ENCODE data around the gene NR1D1.

NR1D1 gene

DNA sequence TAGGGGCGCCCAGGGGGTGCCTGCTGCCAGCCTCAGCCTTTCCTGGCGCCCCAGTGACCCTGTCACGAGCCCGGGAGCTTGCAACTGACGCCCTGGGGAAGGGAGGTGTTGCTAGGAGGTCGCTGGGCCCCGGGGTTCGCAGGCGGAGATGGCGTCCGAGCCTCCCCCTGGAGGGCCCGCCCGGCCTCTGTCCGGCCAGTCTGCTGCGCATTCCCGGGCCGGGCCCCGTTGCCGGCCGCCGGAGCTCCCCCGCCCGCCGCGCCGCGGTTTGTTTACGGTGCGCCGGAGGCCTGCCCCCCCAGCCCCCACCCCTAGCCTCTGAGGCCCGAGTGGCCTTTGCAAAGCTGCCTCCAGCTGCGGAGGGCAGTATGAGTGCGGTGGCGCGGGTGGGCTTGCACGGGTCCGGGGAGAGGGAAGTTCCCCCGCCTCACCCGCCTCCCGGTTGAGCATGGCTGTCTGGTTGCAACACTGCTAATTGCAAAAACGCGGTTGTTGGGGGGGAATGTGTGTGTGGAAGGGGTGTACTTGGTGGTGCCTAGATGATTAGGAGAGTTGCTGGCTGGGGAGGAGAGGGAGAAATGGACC is 37.1 kb downstream of the NR1D1 start:
- H3K9me3 ChIP-seq (replicated peaks; ENCODE audit: insufficient read depth, low read length), result no peaks in the 10 kb centered on the region
- peak overlapping the region; percentile 98 for H3K4me3 ChIP-seq (ENCODE audit: low read length)

DNA sequence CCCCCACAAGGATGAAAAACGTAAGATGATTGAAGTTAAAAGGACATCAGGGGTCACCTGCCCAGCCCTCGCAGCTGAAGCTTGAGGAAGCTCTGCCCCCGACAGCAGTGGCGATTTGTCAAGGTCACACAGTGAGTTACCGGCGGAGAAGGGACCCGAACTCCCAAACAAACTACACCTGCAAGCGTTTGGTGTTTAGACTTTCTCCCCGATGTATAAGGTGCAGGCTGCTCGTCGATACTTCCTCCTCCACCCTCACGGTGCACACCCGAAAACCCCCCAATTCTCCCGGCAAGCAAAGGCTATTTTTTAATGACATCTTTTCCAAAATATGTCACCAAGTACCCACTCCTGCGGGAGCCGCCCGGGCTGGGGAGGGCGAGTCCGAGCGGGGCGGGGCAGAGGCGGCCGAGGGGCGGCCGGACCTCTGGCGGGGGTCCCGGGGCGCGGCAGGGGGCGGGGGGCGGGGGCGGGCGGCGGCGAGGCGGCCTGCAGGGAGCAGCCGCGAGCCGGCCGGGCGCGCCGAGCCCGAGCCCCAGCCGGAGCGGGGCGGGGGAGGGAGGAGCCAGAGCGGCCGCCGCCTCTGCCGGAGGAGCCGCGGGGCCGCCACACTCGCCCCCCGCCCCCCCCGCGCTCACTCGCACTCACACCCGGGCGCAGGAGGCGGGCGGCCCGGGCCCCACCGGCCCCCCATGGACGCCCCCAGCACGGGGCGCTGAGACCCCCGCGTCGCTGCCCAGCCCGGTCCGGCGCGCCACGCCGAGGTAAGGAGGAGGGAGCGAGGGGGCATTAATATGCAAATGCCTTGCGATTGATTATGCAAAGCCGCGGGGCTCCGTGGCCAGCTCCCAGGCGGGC is 37.8 kb downstream of the NR1D1 start, which contains the start of gene THRA:
TSS of gene THRA (plus strand) at position 637 of the 858 bp plus-strand sequence. CDS start 11,524 bp downstream, outside the sequence.
- Histone ChIP-seq H3K9me2 (replicated peaks; ENCODE audit: insufficient read depth, low read length) (no peaks in the 10 kb centered on the region), H3K4me3 (ENCODE audit: low read length) (peak within 1 kb of the TSS; percentile 98), H3K9me3 (replicated peaks; ENCODE audit: insufficient read depth, low read length) (no peaks in the 10 kb centered on the region), H3F3A (ENCODE audit: insufficient read depth, low read length) (no peaks in the 10 kb centered on the region), H3K36me3 (replicated peaks; ENCODE audit: insufficient read depth, low read length) (no peaks in the 10 kb centered on the region), H3K9ac (ENCODE audit: low read length) (peak within 1 kb of the TSS; percentile 63; the same call in 1 of the 2 replicates), H3K79me2 (ENCODE audit: low read length) (no peaks in the 10 kb centered on the region), H2AFZ (ENCODE audit: low read length) (peak within 1 kb of the TSS; percentile 97), H3K27me3 (replicated peaks; ENCODE audit: insufficient read depth, low read length) (peaks cover 31% of the 10 kb centered on the region), H3K4me1 (ENCODE audit: low read length) (peaks cover 6% of the 10 kb centered on the region), H4K20me1 (ENCODE audit: insufficient read depth, low read length) (no peaks in the 10 kb centered on the region), H3K4me2 (ENCODE audit: low read depth, low read length) (peak within 1 kb of the TSS; percentile 86), H3K27ac (ENCODE audit: low read length) (no peak within 1 kb of the TSS)
- peak; percentile 72 for DNase-seq
- TF ChIP-seq EZH2 (optimal IDR thresholded peaks at IDR 0.05; ENCODE audit: low read depth, low read length) (no peak), CTCF (IDR thresholded peaks at IDR 0.05; ENCODE audit: low read length) (no peak), EZH2phosphoT487 (IDR thresholded peaks at IDR 0.05; ENCODE audit: low read length) (no peak)

More for the DNA sequence above, 37.1 kb downstream of the NR1D1 start:
- Histone ChIP-seq H3K4me2 (ENCODE audit: low read depth, low read length) (peak overlapping the region; percentile 65), H3K27ac (ENCODE audit: low read length) (no peak overlapping the region), H4K20me1 (ENCODE audit: insufficient read depth, low read length) (no peaks in the 10 kb centered on the region), H3K79me2 (ENCODE audit: low read length) (no peaks in the 10 kb centered on the region), H3K27me3 (replicated peaks; ENCODE audit: insufficient read depth, low read length) (peaks cover 24% of the 10 kb centered on the region), H2AFZ (ENCODE audit: low read length) (peak overlapping the region; percentile 97), H3K9me2 (replicated peaks; ENCODE audit: insufficient read depth, low read length) (no peaks in the 10 kb centered on the region), H3K4me1 (ENCODE audit: low read length) (peaks cover 11% of the 10 kb centered on the region), H3K36me3 (replicated peaks; ENCODE audit: insufficient read depth, low read length) (no peaks in the 10 kb centered on the region), H3K9ac (ENCODE audit: low read length) (peak overlapping the region; percentile 63; the same call in 1 of the 2 replicates), H3F3A (ENCODE audit: insufficient read depth, low read length) (no peaks in the 10 kb centered on the region)
- TF ChIP-seq EZH2 (optimal IDR thresholded peaks at IDR 0.05; ENCODE audit: low read depth, low read length) (no peak), EZH2phosphoT487 (IDR thresholded peaks at IDR 0.05; ENCODE audit: low read length) (no peak), CTCF (IDR thresholded peaks at IDR 0.05; ENCODE audit: low read length) (no peak)
- DNase-seq, result peak; percentile 20

- H3K79me2 ChIP-seq (ENCODE audit: low read length), result no peaks in the 10 kb centered on the region
- H3F3A ChIP-seq (ENCODE audit: insufficient read depth, low read length), result no peaks in the 10 kb centered on the region
- TF ChIP-seq EZH2 (optimal IDR thresholded peaks at IDR 0.05; ENCODE audit: low read depth, low read length) (no peak), CTCF (IDR thresholded peaks at IDR 0.05; ENCODE audit: low read length) (no peak), EZH2phosphoT487 (IDR thresholded peaks at IDR 0.05; ENCODE audit: low read length) (no peak)
- DNase-seq, result no peak
- H3K4me1 ChIP-seq (ENCODE audit: low read length), result peaks cover 6% of the 10 kb centered on the region
- H2AFZ ChIP-seq (ENCODE audit: low read length), result no peak overlapping the region; the same call in 1 of the 2 replicates
- no peaks in the 10 kb centered on the region for H3K9me3 ChIP-seq (replicated peaks; ENCODE audit: insufficient read depth, low read length)
- no peak overlapping the region for H3K27ac ChIP-seq (ENCODE audit: low read length)
- no peaks in the 10 kb centered on the region for H4K20me1 ChIP-seq (ENCODE audit: insufficient read depth, low read length)
- no peak overlapping the region for H3K4me3 ChIP-seq (ENCODE audit: low read length)
- no peaks in the 10 kb centered on the region for H3K9me2 ChIP-seq (replicated peaks; ENCODE audit: insufficient read depth, low read length)
- no peak overlapping the region for H3K4me2 ChIP-seq (ENCODE audit: low read depth, low read length)
- H3K27me3 ChIP-seq (replicated peaks; ENCODE audit: insufficient read depth, low read length), result peaks cover 40% of the 10 kb centered on the region
- no peaks in the 10 kb centered on the region for H3K36me3 ChIP-seq (replicated peaks; ENCODE audit: insufficient read depth, low read length)
- no peak overlapping the region for H3K9ac ChIP-seq (ENCODE audit: low read length)
Measured at GRCh38 chr17:40061609-40062038, 38.8 kb downstream of the NR1D1 start.

Data from MM.1S (cell line).